K562 (cell line): ENCODE results near the gene ZNF473. TPM values are rescaled to one million over a fixed set of nuclear protein-coding genes. Genes with fewer than 3 reads are reported as not detected.

Experiments used
- ZNF780A ChIP-seq: fragments of 250-450 bp; sonication (Bioruptor Pico); IDR thresholded peaks from 2 replicates; pipeline ENCODE4 v1.5.0; 2021; ENCODE audit warnings: mild to moderate bottlenecking
- polyA plus RNA-seq, 8 experiments: library from polyadenylated mRNA; depleted of rRNA in 4 of 8; stranded (reverse) in 5 of 8; unstranded in 3 of 8; fragments of >200 nt; fragmentation: Nextera tagmentation in 2 of 8; fragmentation: Illumina TruSeq in 1 of 8; extraction: Ambion mirVana in 2 of 8; extraction: Trizol in 1 of 8; gene quantifications; 2 replicates each; pipeline versions ENCODE4 v1.2.1 to v1.2.3, GENCODE V29; 2011 to 2014; ENCODE audit warnings: inconsistent platforms in 1 of 8, missing spikeins in 1 of 8
- total RNA-seq, 7 experiments: library from RNA; depleted of rRNA in 6 of 7; stranded (reverse); fragments of >200 nt in 6 of 7; fragmentation: Illumina TruSeq in 2 of 7; extraction: Trizol in 2 of 7; gene quantifications; 2 replicates each; pipeline versions ENCODE4 v1.2.1 to v1.2.3, GENCODE V29; 2011 to 2021; ENCODE audit warnings: low replicate concordance in 1 of 7
- TF ChIP-seq, protein P1 (sequence below), 2 experiments: IDR thresholded peaks in 1 of 2; conservative IDR thresholded peaks in 1 of 2; 2 replicates each; pipeline ENCODE4 v1.6.1; 2016; ENCODE audit warnings: low read depth in 2 of 2, mild to moderate bottlenecking in 1 of 2, missing compliant biosample characterization in 1 of 2, missing genetic modification characterization in 1 of 2, moderate library complexity in 1 of 2
- TF ChIP-seq, protein P2 (sequence below): sonication (generic); formaldehyde crosslinking; IDR thresholded peaks from 2 replicates; pipeline ENCODE4 v1.8.0; 2022; ENCODE audit warnings: mild to moderate bottlenecking, missing genetic modification reagents

ZNF473 gene
- total and polyA plus RNA-seq, 9 of the 15 experiments (the other 6 are each of a cell fraction or from before 2014, with no cell fraction given) = 8.2 to 34.0 (median 28.5) TPM

DNA sequence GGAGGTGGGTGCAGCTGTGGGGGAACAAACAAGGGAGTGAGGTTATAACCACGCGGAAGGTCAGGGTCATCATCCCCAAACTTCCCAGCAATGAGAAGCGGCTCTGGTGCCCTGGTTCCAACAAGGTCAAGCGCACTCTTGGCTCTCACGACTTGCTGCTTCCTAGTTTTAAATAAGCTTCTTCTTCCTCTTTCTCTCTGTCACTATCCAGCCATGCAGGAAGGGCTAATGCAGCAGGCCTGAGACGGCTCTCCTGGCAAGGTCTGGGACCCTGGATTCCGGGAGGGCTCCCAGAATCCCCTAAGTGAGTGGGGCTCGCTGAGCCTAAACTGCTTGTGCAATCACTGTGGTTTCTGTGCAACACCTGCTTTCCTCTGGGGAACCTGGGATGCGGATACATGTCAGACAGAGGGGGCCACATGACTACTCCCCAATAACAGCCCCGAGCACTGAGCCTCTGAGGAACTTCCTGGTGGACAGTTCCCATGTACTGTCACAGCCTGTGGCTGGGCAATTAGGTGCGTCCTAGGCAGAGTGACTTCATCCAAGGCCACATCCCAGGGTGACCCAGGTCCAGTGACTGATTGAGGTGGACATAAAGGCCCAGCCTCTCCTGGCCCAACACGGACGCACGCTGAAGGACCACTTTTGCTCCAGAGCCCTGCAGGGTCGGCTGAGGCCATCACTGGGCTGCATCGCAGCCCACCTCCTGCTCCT lies 24.8 kb upstream of the ZNF473 start (continued):
- TF ChIP-seq, protein P1, sequence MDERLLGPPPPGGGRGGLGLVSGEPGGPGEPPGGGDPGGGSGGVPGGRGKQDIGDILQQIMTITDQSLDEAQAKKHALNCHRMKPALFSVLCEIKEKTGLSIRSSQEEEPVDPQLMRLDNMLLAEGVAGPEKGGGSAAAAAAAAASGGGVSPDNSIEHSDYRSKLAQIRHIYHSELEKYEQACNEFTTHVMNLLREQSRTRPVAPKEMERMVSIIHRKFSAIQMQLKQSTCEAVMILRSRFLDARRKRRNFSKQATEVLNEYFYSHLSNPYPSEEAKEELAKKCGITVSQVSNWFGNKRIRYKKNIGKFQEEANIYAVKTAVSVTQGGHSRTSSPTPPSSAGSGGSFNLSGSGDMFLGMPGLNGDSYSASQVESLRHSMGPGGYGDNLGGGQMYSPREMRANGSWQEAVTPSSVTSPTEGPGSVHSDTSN (CRISPR knock-in tag; IDR thresholded peaks at IDR 0.05; ENCODE audit: low read depth) = no peak
- TF ChIP-seq, protein P1 (tag; conservative IDR thresholded peaks at IDR 0.05; ENCODE audit: low read depth) = no peak
- TF ChIP-seq, protein P2, sequence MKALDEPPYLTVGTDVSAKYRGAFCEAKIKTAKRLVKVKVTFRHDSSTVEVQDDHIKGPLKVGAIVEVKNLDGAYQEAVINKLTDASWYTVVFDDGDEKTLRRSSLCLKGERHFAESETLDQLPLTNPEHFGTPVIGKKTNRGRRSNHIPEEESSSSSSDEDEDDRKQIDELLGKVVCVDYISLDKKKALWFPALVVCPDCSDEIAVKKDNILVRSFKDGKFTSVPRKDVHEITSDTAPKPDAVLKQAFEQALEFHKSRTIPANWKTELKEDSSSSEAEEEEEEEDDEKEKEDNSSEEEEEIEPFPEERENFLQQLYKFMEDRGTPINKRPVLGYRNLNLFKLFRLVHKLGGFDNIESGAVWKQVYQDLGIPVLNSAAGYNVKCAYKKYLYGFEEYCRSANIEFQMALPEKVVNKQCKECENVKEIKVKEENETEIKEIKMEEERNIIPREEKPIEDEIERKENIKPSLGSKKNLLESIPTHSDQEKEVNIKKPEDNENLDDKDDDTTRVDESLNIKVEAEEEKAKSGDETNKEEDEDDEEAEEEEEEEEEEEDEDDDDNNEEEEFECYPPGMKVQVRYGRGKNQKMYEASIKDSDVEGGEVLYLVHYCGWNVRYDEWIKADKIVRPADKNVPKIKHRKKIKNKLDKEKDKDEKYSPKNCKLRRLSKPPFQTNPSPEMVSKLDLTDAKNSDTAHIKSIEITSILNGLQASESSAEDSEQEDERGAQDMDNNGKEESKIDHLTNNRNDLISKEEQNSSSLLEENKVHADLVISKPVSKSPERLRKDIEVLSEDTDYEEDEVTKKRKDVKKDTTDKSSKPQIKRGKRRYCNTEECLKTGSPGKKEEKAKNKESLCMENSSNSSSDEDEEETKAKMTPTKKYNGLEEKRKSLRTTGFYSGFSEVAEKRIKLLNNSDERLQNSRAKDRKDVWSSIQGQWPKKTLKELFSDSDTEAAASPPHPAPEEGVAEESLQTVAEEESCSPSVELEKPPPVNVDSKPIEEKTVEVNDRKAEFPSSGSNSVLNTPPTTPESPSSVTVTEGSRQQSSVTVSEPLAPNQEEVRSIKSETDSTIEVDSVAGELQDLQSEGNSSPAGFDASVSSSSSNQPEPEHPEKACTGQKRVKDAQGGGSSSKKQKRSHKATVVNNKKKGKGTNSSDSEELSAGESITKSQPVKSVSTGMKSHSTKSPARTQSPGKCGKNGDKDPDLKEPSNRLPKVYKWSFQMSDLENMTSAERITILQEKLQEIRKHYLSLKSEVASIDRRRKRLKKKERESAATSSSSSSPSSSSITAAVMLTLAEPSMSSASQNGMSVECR (CRISPR knock-in tag) = no peak
- TF ChIP-seq ZNF780A (CRISPR knock-in tag) = no peak
